Measurements from ENCODE around the gene CARS2. TPM values are rescaled to one million over a fixed set of nuclear protein-coding genes. Genes with fewer than 3 reads are reported as not detected.
"Not testable (repeated sequence)": the region's sequence is repeated elsewhere in the genome, so short reads cannot be mapped to it uniquely, and the experiment has no call there.

The CARS2 gene
- total and polyA plus RNA-seq, 5 donors from 2014 or later = 23.1 to 71.4 (median 35.2) TPM

- Histone ChIP-seq H3K4me3 (ENCODE audit: low read depth, low read length) (no peak overlapping the region), H3K27me3 (ENCODE audit: control insufficient read depth, insufficient read depth, low read length) (no peaks in the 10 kb centered on the region), H3K36me3 (ENCODE audit: control insufficient read depth, insufficient read depth, low read length) (peaks cover 58% of the 10 kb centered on the region), H3K27ac (ENCODE audit: insufficient read depth, low read length, poor library complexity, severe bottlenecking) (no peak overlapping the region), H3K9me3 (ENCODE audit: control insufficient read depth in 2 of 2, low read length in 2 of 2) (peaks cover 2 to 3% of the 10 kb centered on the region in 2 experiments), H3K4me1 (ENCODE audit: control insufficient read depth, insufficient read depth, low read length, poor library complexity, severe bottlenecking) (no peaks in the 10 kb centered on the region)
- Mint-ChIP-seq H3K9me3 (peaks cover 0 to 3% (median 0%) of the 10 kb centered on the region in 7 donors), H3K27ac (no peak overlapping the region), H3K4me3 (no peak overlapping the region), H3K36me3 (peaks cover 55% of the 10 kb centered on the region), H3K27me3 (no peaks in the 10 kb centered on the region), H3K4me1 (peaks cover 4 to 14% (median 7%) of the 10 kb centered on the region in 4 donors)
- DNase-seq (no peak), ATAC-seq (ENCODE audit: low read depth in 2 of 2) (no peak)
These were observed 41.9 kb downstream of the CARS2 start for GRCh38 chr13:110664041-110664440.

GRCh38 chr13:110663491-110663890, 42.4 kb downstream of the CARS2 start:
- H3K36me3 ChIP-seq (ENCODE audit: control insufficient read depth, insufficient read depth, low read length) = peaks cover 56% of the 10 kb centered on the region
- peaks cover 2 to 3% of the 10 kb centered on the region in 2 experiments for H3K9me3 ChIP-seq (ENCODE audit: control insufficient read depth in 2 of 2, low read length in 2 of 2)
- no peak overlapping the region for H3K4me3 ChIP-seq (ENCODE audit: low read depth, low read length)
- peaks cover 6 to 20% (median 11%) of the 10 kb centered on the region in 4 donors for H3K4me1 Mint-ChIP-seq
- H3K27me3 ChIP-seq (ENCODE audit: control insufficient read depth, insufficient read depth, low read length) = no peaks in the 10 kb centered on the region
- no peak overlapping the region for H3K27ac Mint-ChIP-seq
- no peak overlapping the region for H3K4me3 Mint-ChIP-seq
- H3K9me3 Mint-ChIP-seq = peaks cover 0 to 3% (median 0%) of the 10 kb centered on the region in 7 donors
- H3K27ac ChIP-seq (ENCODE audit: insufficient read depth, low read length, poor library complexity, severe bottlenecking) = no peak overlapping the region
- DNase-seq (no peak), ATAC-seq (ENCODE audit: low read depth in 2 of 2) (no peak)
- no peaks in the 10 kb centered on the region for H3K27me3 Mint-ChIP-seq
- peaks cover 2% of the 10 kb centered on the region for H3K4me1 ChIP-seq (ENCODE audit: control insufficient read depth, insufficient read depth, low read length, poor library complexity, severe bottlenecking)
- peaks cover 52% of the 10 kb centered on the region for H3K36me3 Mint-ChIP-seq

GRCh38 chr13:110662777-110663443, 43.0 kb downstream of the CARS2 start:
- Mint-ChIP-seq H3K4me3 (no peak overlapping the region), H3K9me3 (peaks cover 0 to 3% (median 0%) of the 10 kb centered on the region in 7 donors), H3K27ac (no peak overlapping the region), H3K36me3 (peaks cover 51% of the 10 kb centered on the region), H3K4me1 (peaks cover 12 to 26% (median 17%) of the 10 kb centered on the region in 4 donors), H3K27me3 (no peaks in the 10 kb centered on the region)
- H3K27ac ChIP-seq (ENCODE audit: insufficient read depth, low read length, poor library complexity, severe bottlenecking) = no peak overlapping the region
- peaks cover 2 to 3% of the 10 kb centered on the region in 2 experiments for H3K9me3 ChIP-seq (ENCODE audit: control insufficient read depth in 2 of 2, low read length in 2 of 2)
- H3K27me3 ChIP-seq (ENCODE audit: control insufficient read depth, insufficient read depth, low read length) = no peaks in the 10 kb centered on the region
- H3K4me3 ChIP-seq (ENCODE audit: low read depth, low read length) = no peak overlapping the region
- DNase-seq (no peak), ATAC-seq (ENCODE audit: low read depth in 2 of 2) (no peak)
- H3K4me1 ChIP-seq (ENCODE audit: control insufficient read depth, insufficient read depth, low read length, poor library complexity, severe bottlenecking) = peaks cover 8% of the 10 kb centered on the region
- H3K36me3 ChIP-seq (ENCODE audit: control insufficient read depth, insufficient read depth, low read length) = peaks cover 56% of the 10 kb centered on the region

- peaks cover 43% of the 10 kb centered on the region for H3K36me3 Mint-ChIP-seq
- Histone ChIP-seq H3K36me3 (ENCODE audit: control insufficient read depth, insufficient read depth, low read length) (peaks cover 56% of the 10 kb centered on the region), H3K4me3 (ENCODE audit: low read depth, low read length) (no peak overlapping the region), H3K27ac (ENCODE audit: insufficient read depth, low read length, poor library complexity, severe bottlenecking) (no peak overlapping the region), H3K4me1 (ENCODE audit: control insufficient read depth, insufficient read depth, low read length, poor library complexity, severe bottlenecking) (peaks cover 11% of the 10 kb centered on the region), H3K9me3 (ENCODE audit: control insufficient read depth in 2 of 2, low read length in 2 of 2) (peaks cover 2 to 3% of the 10 kb centered on the region in 2 experiments), H3K27me3 (ENCODE audit: control insufficient read depth, insufficient read depth, low read length) (no peaks in the 10 kb centered on the region)
- peaks cover 0 to 3% (median 0%) of the 10 kb centered on the region in 7 donors for H3K9me3 Mint-ChIP-seq
- no peak overlapping the region for H3K27ac Mint-ChIP-seq
- no peaks in the 10 kb centered on the region for H3K27me3 Mint-ChIP-seq
- DNase-seq (no peak), ATAC-seq (ENCODE audit: low read depth in 2 of 2) (no peak)
- H3K4me1 Mint-ChIP-seq = peaks cover 12 to 33% (median 24%) of the 10 kb centered on the region in 4 donors
- H3K4me3 Mint-ChIP-seq = no peak overlapping the region
These were observed 43.8 kb downstream of the CARS2 start for GRCh38 chr13:110662091-110662490.

GRCh38 chr13:110661256-110661655, 44.7 kb downstream of the CARS2 start:
- H3K27ac ChIP-seq (ENCODE audit: insufficient read depth, low read length, poor library complexity, severe bottlenecking) = no peak overlapping the region
- Mint-ChIP-seq H3K4me3 (no peak overlapping the region), H3K4me1 (peaks cover 12 to 33% (median 25%) of the 10 kb centered on the region in 4 donors), H3K27me3 (no peaks in the 10 kb centered on the region), H3K27ac (no peak overlapping the region), H3K36me3 (peaks cover 43% of the 10 kb centered on the region), H3K9me3 (peaks cover 0 to 3% (median 0%) of the 10 kb centered on the region in 7 donors)
- ATAC-seq (ENCODE audit: low read depth in 2 of 2) (no peak), DNase-seq (no peak)
- no peaks in the 10 kb centered on the region for H3K27me3 ChIP-seq (ENCODE audit: control insufficient read depth, insufficient read depth, low read length)
- H3K9me3 ChIP-seq (ENCODE audit: control insufficient read depth in 2 of 2, low read length in 2 of 2) = peaks cover 2 to 3% of the 10 kb centered on the region in 2 experiments
- peaks cover 49% of the 10 kb centered on the region for H3K36me3 ChIP-seq (ENCODE audit: control insufficient read depth, insufficient read depth, low read length)
- no peak overlapping the region for H3K4me3 ChIP-seq (ENCODE audit: low read depth, low read length)
- peaks cover 11% of the 10 kb centered on the region for H3K4me1 ChIP-seq (ENCODE audit: control insufficient read depth, insufficient read depth, low read length, poor library complexity, severe bottlenecking)

- not testable (repeated sequence) for H3K9me3 Mint-ChIP-seq; H3K27me3 ChIP-seq (ENCODE audit: control insufficient read depth, insufficient read depth, low read length); H3K9me3 ChIP-seq (ENCODE audit: control insufficient read depth in 2 of 2, low read length in 2 of 2); H3K27me3 Mint-ChIP-seq
- peaks cover 11% of the 10 kb centered on the region for H3K4me1 ChIP-seq (ENCODE audit: control insufficient read depth, insufficient read depth, low read length, poor library complexity, severe bottlenecking)
- ATAC-seq (ENCODE audit: low read depth in 2 of 2) = peak; percentile 55 to 64
- H3K36me3 Mint-ChIP-seq = peaks cover 44% of the 10 kb centered on the region
- peak overlapping the region; percentile 34 to 55 (median 50) for H3K27ac Mint-ChIP-seq
- peak in 2 of 3 donors; percentile 28 to 37 for DNase-seq
- H3K27ac ChIP-seq (ENCODE audit: insufficient read depth, low read length, poor library complexity, severe bottlenecking) = peak overlapping the region; percentile 18
- H3K4me3 ChIP-seq (ENCODE audit: low read depth, low read length) = peak overlapping the region; percentile 57
- H3K4me3 Mint-ChIP-seq = peak overlapping the region; percentile 6 to 52 (median 18)
- peaks cover 12 to 33% (median 28%) of the 10 kb centered on the region in 4 donors for H3K4me1 Mint-ChIP-seq
- H3K36me3 ChIP-seq (ENCODE audit: control insufficient read depth, insufficient read depth, low read length) = peaks cover 33% of the 10 kb centered on the region
These were observed 47.6 kb downstream of the CARS2 start for GRCh38 chr13:110658218-110658911.

GRCh38 chr13:110657196-110657595, 48.7 kb downstream of the CARS2 start:
- Histone ChIP-seq H3K4me3 (ENCODE audit: low read depth, low read length) (no peak overlapping the region), H3K36me3 (ENCODE audit: control insufficient read depth, insufficient read depth, low read length) (peaks cover 29% of the 10 kb centered on the region), H3K9me3 (ENCODE audit: control insufficient read depth in 2 of 2, low read length in 2 of 2) (peaks cover 2 to 3% of the 10 kb centered on the region in 2 experiments), H3K27me3 (ENCODE audit: control insufficient read depth, insufficient read depth, low read length) (no peaks in the 10 kb centered on the region), H3K27ac (ENCODE audit: insufficient read depth, low read length, poor library complexity, severe bottlenecking) (no peak overlapping the region), H3K4me1 (ENCODE audit: control insufficient read depth, insufficient read depth, low read length, poor library complexity, severe bottlenecking) (peaks cover 11% of the 10 kb centered on the region)
- H3K4me3 Mint-ChIP-seq = no peak overlapping the region
- H3K27ac Mint-ChIP-seq = peak overlapping the region in 2 of 3 donors; percentile 32 to 55
- no peaks in the 10 kb centered on the region for H3K27me3 Mint-ChIP-seq
- peaks cover 33% of the 10 kb centered on the region for H3K36me3 Mint-ChIP-seq
- peaks cover 12 to 33% (median 28%) of the 10 kb centered on the region in 4 donors for H3K4me1 Mint-ChIP-seq
- DNase-seq (no peak), ATAC-seq (ENCODE audit: low read depth in 2 of 2) (no peak)
- peaks cover 0 to 3% (median 0%) of the 10 kb centered on the region in 7 donors for H3K9me3 Mint-ChIP-seq

All from CD4-positive, CD25-positive, alpha-beta regulatory T cell (primary cell).